GM21528 (cell line): ENCODE measurements around the gene RGS19.
"Not testable (repeated sequence)": the region's sequence is repeated elsewhere in the genome, so short reads cannot be mapped to it uniquely, and the experiment has no call there.

Experiments used
- ATAC-seq: cut with Tn5 transposase; IDR thresholded peaks from one replicate; pipeline ENCODE4 v1.9.1; 2021; ENCODE audit warnings: mild to moderate bottlenecking, moderate library complexity; ENCODE audit not compliant: unreplicated experiment, low FRiP score

The RGS19 gene

GRCh38 chr20:64095927-64096326 lies 16.6 kb upstream of the RGS19 start:
- ATAC-seq: no peak

GRCh38 chr20:64095455-64095854 lies 16.1 kb upstream of the RGS19 start:
- no peak for ATAC-seq

- ATAC-seq: no peak
These were observed 13.7 kb upstream of the RGS19 start for GRCh38 chr20:64093013-64093503.

GRCh38 chr20:64092258-64093012 lies 13.1 kb upstream of the RGS19 start:
- no peak for ATAC-seq

- no peak for ATAC-seq
These were observed 12.5 kb upstream of the RGS19 start for GRCh38 chr20:64091770-64092169.

- no peak for ATAC-seq
These were observed 12.0 kb upstream of the RGS19 start for GRCh38 chr20:64091340-64091739.

- ATAC-seq: no peak
These were observed 10.8 kb upstream of the RGS19 start for GRCh38 chr20:64090165-64090564.

GRCh38 chr20:64088586-64088985 lies 9.3 kb upstream of the RGS19 start:
- ATAC-seq: not testable (repeated sequence)

- ATAC-seq: not testable (repeated sequence)
These were observed 8.0 kb upstream of the RGS19 start for GRCh38 chr20:64087226-64087825.

- no peak for ATAC-seq
These were observed 7.5 kb upstream of the RGS19 start for GRCh38 chr20:64086801-64087200.

GRCh38 chr20:64084685-64085152 lies 5.4 kb upstream of the RGS19 start:
- no peak for ATAC-seq

GRCh38 chr20:64083804-64084684 lies 4.7 kb upstream of the RGS19 start, which contains the start of gene LKAAEAR1:
Gene LKAAEAR1 (minus strand): TSS chr20:64084398. CDS start chr20:64084219, 179 bp downstream.
- no peak for ATAC-seq

GRCh38 chr20:64083378-64083803 lies 4.1 kb upstream of the RGS19 start:
- no peak for ATAC-seq

GRCh38 chr20:64082820-64083377 lies 3.6 kb upstream of the RGS19 start:
- ATAC-seq: no peak

- ATAC-seq: no peak
These were observed 2.9 kb upstream of the RGS19 start for GRCh38 chr20:64082126-64082731.

GRCh38 chr20:64081624-64081964 lies 2.3 kb upstream of the RGS19 start:
- ATAC-seq: no peak

GRCh38 chr20:64080813-64081623 lies 1.7 kb upstream of the RGS19 start:
- ATAC-seq: no peak

- ATAC-seq: no peak
These were observed 895 bp upstream of the RGS19 start, which contains the start of gene OPRL1 for GRCh38 chr20:64080013-64080812. Gene OPRL1 (plus strand): TSS chr20:64080082. CDS start chr20:64092721, 12,639 bp downstream.

GRCh38 chr20:64078934-64079272 lies 415 bp downstream of the RGS19 start:
- no peak for ATAC-seq
